HG03175 (cell line): ENCODE results near the gene RAB15.
A peak's percentile ranks its signal among the peaks of the same experiment; 100 is the strongest.

Experiments used
- ATAC-seq: cut with Tn5 transposase; IDR thresholded peaks from one replicate; pipeline ENCODE4 v1.9.1; 2021; ENCODE audit warnings: mild to moderate bottlenecking, moderate library complexity; ENCODE audit not compliant: unreplicated experiment

Gene RAB15

GRCh38 chr14:64939817-64940190 is 32.3 kb downstream of the RAB15 start:
- no peak for ATAC-seq

DNA sequence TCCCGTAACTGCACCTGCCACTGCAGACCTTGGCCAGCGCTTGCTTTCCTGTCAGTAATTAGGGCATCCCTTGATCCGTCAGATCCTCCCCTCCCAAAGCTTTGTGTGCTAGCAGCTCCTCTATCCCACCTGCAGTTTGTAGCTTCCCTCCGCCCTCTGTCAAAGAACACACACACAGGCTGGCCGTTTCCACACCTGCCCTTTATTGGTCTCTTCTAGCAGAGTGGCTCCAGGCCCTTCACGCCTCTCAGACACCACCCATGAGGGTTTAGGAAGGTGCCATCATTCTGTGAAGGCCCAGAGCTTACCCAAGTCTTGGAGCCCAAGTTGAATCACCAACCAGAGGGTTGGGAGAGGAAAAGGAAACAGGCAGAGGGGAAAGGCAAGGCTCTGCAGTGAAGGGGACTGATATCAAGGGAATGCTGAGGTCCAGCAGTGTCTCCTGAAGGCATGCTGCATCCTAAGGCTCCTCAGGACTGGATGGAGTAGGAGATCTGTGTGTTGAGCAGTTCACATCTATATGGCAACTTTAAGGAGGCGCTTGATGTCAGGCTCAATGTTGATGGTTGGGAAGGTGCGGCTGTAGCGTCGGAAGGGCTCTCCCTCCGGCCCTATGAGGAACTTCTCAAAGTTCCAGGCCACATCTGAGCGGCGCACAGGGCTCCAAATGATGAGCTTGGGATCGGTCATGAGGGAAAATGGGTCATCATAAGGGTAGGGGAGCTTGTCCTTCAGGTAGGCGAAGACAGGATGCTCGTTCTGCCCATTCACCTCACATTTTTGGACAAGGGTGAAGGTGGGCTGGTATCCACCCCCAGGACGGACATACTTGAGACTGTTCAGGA is 32.9 kb downstream of the RAB15 start:
- ATAC-seq: no peak

- ATAC-seq: no peak
Measured at GRCh38 chr14:64937821-64938193, 34.3 kb downstream of the RAB15 start.

GRCh38 chr14:64937171-64937820 is 34.8 kb downstream of the RAB15 start:
- ATAC-seq: no peak

DNA sequence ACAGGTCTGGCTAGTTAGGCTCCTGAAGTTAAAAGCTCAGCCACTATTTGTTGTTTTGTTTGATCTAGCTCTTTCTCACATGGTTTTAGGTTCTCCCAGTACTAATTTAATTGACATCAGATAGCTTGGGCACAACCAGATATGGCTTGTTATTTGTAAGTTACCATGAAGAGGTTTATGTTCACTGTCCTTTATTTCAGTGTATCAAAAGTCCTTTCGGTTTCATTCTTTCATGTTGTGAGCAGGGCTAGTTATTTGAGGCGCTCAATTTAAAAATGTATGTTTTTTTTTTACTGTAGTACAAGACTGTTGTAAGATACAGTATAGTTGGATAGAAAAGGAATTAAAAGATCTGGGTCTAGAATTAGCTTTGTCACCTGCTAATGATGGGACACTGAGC is 36.6 kb downstream of the RAB15 start:
- ATAC-seq: no peak

DNA sequence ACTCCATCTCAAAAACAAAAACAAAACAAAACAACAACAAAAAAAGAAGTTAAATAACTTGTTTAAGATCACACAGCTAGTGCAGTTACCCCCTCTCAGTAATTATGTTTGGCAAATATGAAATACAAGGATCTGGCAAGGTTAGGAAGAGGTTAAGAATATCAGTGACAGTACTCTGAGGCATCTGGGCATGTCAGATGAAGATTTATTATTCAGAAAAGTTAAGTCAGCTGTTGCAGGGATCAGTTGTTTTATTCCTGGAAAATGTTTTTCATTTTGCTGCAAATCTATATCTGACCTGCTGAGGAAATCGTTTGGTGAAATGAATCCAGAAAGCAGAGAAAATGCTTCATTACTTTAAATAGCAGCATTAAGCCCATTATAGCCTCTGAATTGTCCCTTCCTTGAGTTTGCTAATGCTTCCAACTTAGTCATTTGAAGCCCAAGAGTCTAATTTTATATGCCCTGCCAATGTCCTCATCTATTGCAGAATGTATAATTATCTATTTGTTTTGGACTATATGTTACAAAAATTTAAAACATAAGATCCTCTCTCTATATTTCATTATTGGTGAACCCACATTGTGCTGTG is 37.7 kb downstream of the RAB15 start:
- no peak for ATAC-seq

- no peak for ATAC-seq
Measured at GRCh38 chr14:64932231-64932630, 39.9 kb downstream of the RAB15 start.

DNA sequence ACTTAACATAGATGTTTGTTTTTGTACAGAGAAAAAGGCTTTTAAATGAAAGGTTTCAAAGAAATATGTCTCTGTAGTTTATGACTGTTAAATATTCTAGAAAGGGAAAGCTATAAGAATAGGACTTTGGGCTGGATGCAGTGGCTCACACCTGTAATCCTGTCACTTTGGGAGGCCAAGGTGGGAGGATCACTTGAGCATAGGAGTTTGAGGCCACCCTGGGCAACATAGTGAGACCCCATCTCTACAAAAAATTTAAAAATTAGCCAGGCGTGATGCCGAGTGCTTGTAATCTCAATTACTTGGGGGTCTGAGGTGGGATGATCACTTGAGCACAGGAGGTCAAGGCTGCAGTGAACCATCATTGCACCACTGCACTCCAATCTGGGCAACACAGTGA is 41.0 kb downstream of the RAB15 start:
- no peak for ATAC-seq

DNA sequence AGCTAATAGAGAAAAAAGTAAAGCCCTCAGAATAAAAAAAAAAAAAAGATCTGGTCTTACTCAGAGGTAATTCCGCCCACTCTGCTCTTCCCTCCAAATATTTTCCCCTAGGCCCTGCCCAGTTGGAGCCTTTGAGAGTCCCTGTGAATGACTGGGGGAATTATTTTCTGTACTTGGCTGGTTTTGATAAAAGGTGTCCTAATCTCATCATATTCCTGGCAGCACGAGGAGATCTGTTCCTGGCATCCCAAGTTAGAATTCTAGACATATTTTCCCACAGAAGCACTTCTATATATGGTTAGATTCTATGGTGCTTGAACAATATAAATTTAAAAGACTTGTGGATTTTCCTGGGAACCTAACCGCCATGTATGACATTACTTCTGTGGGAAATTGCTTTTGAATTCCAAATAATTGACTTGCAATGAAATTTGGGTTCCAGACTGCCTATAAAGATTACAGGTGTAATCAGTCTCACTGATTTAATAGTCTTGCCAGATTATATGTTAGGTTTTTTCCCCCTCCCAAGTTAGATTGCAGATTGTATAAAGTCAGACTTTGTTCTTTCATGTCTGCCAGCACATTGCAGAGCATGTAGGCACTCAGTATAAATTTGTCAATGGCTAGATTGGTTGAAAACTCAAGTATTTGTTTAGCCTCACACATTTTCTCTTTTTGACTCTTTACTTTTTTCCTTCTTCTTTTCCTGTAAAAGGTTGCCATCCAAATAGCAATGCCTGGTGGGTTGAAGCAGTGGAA is 41.9 kb downstream of the RAB15 start:
- no peak for ATAC-seq

DNA sequence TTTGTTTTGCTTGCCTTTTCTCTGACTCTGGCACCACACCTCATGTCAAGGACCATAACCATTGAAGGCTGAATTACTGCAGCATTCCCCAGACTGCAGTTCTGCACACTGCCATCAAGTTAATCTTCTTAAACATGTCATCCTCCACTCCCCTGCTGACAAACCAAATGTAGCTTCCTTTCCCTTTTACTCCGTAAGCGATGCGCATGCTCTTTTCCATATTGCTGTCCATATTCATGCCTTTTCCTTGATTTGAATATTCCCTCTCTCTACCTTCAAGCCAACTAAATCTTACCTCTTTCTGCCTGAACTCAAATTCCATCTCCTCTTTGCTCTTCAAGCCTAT is 43.1 kb downstream of the RAB15 start:
- no peak for ATAC-seq

DNA sequence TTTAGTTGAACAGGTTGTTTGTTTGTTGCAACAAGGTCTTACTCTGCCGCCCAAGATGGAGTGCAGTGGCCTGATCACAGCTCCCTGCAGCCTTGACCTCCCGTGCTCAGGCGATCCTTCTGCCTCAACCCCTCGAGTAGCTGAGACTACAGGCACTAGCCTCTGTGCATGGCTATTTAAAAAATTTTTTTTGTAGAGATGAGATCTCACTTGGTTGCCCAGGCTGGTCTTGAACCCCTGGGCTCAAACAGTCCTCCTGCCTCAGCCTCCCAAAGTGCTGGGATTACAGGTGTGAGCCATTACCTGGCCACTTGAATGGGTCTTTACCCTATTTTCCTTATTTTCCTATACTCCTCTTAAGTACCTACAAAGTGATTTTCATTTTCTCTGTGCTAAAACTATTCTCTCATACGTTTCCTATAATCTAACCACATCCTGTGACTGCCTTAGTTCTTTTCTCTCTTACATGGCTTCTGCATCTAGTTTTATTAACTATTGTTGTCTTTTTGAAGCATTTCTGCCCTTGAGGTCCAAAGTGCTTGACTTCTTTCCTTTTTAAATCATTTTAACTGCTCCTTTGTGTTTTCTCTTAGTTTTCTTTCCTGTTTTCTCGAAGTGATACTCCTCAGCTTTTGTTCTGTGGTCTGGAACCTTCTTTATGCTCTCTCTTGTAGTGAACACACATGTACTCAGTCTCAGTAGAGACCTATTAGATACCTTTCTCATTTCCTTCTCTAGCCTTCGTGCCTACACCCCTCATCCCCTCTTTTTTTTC is 43.7 kb downstream of the RAB15 start:
- peak; percentile 63 for ATAC-seq

DNA sequence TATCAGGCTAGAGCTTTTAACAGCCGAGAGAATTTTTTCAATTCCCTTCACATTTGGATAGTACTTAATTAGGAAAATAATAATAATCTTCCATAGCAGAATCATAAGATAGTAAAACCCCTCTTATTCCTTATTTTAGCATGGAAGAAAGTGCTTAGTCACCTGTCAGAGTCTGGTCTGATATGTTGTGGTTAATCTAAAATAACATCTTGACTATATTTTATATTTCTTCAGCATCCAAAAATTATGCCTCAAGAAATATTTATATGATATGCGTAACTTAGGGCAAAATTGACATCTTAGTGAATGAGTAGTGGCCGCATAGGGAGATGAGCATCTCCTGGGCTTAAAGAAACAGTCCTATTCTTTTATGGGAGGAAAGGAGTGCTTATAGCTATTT is 45.1 kb downstream of the RAB15 start:
- ATAC-seq: no peak

DNA sequence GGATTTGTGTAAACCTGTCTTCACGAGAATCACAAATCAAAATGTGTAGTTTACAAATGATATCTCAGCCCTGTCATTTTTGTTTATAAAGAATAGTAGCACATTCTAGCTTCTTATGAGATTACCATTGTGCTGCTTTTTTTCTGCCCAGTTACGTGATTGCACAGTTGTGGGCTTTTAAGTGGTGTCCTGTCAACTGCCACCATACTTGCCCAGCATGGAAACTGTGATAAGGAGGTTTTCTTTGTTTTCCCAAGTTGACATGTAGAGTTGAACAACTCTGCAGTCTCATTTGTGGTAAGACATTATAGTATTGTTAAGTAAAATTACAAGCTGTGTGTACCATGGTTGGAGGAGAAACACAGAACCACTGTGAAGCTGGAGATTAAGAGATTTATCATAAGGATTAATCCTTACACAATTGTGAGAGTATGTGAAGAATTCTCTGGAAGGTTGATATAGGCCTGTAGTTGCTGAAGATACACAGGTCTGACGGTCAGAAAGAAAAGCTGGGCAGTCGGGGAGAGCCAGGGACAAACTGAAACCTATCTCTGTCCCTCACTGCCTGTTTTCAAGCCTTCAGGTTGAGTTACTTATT is 45.6 kb downstream of the RAB15 start:
- ATAC-seq: no peak

DNA sequence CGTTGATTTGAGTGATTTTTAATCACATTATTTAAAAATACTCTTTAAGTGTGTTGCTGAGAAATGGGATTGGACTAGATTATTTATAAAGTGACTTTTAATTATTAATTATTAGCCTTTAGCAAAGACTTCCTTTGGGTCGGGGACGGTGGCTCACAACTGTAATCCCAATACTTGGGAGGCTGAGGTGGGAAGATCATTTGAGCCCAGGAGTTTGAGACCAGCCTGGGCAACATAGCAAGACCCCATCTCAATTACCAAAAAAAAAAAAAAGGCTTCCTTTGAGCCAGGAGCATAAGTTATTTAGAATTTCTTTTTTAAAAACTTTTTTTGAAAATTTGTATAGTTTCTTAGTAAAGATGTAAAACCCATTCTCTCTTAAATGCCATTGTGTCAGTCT is 49.1 kb downstream of the RAB15 start:
- ATAC-seq: no peak

GRCh38 chr14:64920465-64920864 is 51.7 kb downstream of the RAB15 start:
- no peak for ATAC-seq

DNA sequence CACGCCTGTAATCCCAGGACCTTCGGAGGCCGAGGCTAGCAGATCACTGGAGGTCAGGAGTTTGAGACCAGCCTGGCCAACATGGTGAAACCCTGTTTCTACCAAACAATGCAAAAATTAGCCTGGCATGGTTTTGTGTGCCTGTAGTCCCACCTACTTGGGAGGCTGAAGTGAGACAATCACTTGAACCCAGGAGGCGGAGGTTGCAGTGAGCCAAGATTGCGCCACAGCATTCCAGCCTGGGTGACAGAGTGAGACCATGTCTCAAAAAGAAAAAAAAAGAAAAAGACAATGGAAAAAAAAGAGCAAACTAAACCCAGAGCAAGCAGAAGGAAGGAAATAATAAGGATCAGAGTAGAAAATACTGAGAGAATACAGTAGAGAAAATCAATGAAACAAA is 52.5 kb downstream of the RAB15 start:
- ATAC-seq: no peak

GRCh38 chr14:64919215-64919614 is 52.9 kb downstream of the RAB15 start:
- ATAC-seq: no peak

- ATAC-seq: no peak
Measured at GRCh38 chr14:64918216-64918615, 53.9 kb downstream of the RAB15 start.

DNA sequence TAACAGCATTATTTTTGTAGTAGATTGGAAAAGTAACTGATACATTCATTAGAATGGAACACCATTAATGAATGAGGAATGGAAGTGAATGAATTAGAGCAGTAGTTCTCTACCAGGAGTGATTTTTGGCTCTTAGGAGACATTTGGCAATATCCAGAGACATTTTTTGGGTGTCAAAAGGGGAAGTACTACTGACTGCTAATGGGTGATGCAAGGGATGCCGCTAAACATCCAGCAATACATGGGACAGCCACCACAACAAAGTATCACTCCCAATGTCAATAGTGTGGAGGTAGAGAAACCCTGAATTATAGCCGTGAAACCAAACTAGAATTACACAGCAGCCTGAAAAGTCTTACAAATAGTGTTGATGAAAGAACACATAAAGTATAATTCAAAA is 56.3 kb downstream of the RAB15 start:
- no peak for ATAC-seq

DNA sequence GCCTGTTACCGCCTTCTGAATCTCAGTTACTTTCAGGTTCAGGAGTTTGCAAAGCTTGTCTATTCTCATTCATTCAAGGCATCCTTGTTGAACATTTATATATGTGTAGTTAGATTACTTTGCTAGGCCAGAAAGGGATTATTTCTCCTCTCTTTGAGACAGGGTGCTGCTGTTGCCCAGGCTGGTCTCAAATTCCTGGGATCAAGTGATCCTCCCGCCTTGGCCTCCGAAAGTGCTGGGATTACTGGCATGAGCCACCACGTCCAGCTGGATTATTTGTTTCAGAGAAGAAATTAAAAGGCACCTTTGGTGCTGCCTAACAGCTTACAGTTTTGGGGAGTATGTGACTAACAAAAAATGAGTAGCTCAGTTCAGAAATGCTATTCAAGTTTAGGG is 57.1 kb downstream of the RAB15 start:
- no peak for ATAC-seq
